ENCODE results near the gene BLOC1S1. TPM values are rescaled to one million over a fixed set of nuclear protein-coding genes. Genes with fewer than 3 reads are reported as not detected.

The BLOC1S1 gene
- total and polyA plus RNA-seq, 8 donors = 12.8 to 451 (median 239) TPM

DNA sequence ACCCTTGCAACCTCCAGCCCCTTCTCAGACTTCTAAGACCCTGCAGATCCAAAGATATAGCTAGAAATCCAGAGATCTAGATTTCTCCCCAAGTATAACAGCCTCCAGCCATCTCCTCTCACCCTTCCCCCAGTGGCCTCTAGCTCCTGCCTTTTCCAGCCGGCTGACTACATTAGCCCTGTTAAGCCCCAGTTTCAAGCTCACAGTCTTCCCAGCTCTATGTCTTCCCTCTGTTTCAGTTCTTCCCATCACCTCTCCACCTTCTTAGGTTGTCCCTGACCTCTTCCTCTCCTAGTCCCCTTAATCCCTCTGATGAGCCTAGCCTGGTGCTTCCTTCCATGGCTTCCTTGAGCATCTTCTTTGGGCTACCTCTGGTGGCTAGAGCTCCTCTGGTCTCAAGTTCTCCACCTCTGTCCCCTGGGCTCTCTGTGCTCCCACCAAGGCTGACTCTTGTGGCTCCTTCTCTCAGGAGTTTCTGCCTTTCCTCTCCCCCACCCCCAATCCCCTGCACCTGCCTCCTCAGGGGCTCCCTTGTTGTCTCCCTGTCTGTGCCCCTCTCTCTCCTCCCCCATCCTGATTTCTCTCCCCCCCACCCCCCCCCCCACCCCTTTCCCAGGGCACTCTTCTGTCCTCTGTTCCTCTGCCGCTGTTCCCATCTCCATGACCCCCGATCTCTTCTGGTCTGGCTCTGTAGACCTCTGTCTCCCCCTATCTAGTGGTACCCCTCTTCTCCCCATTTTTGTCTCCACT, 26.3 kb downstream of the BLOC1S1 start:
- Histone ChIP-seq H3K4me1 (peaks cover 25 to 57% (median 52%) of the 10 kb centered on the region in 4 donors), H3K9me3 (no peaks in the 10 kb centered on the region), H3K4me3 (peak overlapping the region in 3 of 4 donors; percentile 59 to 74 (median 59)), H3K27me3 (peaks cover 0 to 38% (median 0%) of the 10 kb centered on the region in 3 donors), H3K36me3 (no peaks in the 10 kb centered on the region), H3K27ac (peak overlapping the region in 4 of 5 donors; percentile 54 to 79 (median 69))
- intact Hi-C loops (cut with DNase I; ENCODE audit: low total_unique reads) = loop anchor here (5.0 to 10.0 kb wide), 2 partner anchors 53 to 195 kb away; no protein-coding TSS in a partner anchor
- no peak for DNase-seq
- TF ChIP-seq, protein P1, sequence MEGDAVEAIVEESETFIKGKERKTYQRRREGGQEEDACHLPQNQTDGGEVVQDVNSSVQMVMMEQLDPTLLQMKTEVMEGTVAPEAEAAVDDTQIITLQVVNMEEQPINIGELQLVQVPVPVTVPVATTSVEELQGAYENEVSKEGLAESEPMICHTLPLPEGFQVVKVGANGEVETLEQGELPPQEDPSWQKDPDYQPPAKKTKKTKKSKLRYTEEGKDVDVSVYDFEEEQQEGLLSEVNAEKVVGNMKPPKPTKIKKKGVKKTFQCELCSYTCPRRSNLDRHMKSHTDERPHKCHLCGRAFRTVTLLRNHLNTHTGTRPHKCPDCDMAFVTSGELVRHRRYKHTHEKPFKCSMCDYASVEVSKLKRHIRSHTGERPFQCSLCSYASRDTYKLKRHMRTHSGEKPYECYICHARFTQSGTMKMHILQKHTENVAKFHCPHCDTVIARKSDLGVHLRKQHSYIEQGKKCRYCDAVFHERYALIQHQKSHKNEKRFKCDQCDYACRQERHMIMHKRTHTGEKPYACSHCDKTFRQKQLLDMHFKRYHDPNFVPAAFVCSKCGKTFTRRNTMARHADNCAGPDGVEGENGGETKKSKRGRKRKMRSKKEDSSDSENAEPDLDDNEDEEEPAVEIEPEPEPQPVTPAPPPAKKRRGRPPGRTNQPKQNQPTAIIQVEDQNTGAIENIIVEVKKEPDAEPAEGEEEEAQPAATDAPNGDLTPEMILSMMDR (IDR thresholded peaks at IDR 0.05) = no peak
- TF ChIP-seq POLR2A (IDR thresholded peaks at IDR 0.05) (no peak), POLR2AphosphoS5 (IDR thresholded peaks at IDR 0.05) (no peak), EP300 (IDR thresholded peaks at IDR 0.05) (no peak)
- whole genome bisulfite sequencing, 5 donors = 15 to 36% (median 21%) methylated on average over 2 to 3 of the region's 3 CpGs

DNA sequence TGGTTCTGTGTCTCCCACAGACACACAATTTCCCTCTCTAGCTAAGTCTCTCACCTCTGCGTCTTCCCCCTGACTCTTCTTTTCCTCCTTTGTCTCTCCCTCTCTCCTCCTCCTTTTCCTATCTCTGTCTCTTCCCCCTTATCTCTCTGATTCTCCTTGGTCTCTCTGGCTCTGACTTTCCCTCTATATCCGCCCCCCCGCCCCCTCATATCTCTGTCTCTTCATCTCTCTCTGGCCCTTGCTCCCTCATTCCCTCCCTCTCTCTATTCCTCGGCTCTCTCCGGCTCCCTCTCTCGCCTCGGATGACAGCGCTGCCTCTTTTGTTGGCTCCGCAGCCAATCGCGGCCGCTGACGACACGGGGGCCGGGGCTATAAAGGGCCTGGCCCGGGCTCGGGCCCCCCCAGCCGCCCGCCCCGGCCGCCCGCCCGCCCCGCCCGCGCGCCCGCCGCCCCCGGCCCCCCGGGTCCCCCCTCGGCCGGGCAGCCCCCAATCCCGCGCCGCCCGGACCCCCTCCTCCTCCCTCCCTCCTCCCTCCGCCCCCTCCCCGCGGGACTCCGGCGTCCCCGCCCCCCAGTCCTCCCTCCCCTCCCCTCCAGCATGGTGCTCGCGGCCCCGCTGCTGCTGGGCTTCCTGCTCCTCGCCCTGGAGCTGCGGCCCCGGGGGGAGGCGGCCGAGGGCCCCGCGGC, 27.0 kb downstream of the BLOC1S1 start, which contains the start of gene GDF11:
GDF11 (plus strand) TSS at position 404 of the 687 bp plus-strand sequence; CDS start at position 599, 195 bp downstream.
- intact Hi-C loops (cut with DNase I; ENCODE audit: low total_unique reads) = loop anchor here (5.0 to 10.0 kb wide), 2 partner anchors 52 to 194 kb away; no protein-coding TSS in a partner anchor
- WGBS, 5 donors = 0 to 2% (median 1%) methylated on average over 14 to 43 of the region's 53 CpGs
- peak; percentile 75 to 94 for DNase-seq
- peaks cover 0 to 38% (median 0%) of the 10 kb centered on the region in 3 donors for H3K27me3 ChIP-seq
- TF ChIP-seq EP300 (IDR thresholded peaks at IDR 0.05) (no peak), POLR2A (IDR thresholded peaks at IDR 0.05) (no peak), POLR2AphosphoS5 (IDR thresholded peaks at IDR 0.05) (peak; percentile 63 to 77 (median 76))
- TF ChIP-seq, protein P1 (IDR thresholded peaks at IDR 0.05) = no peak
- H3K4me3 ChIP-seq = peak within 1 kb of the TSS; percentile 59 to 74 (median 61)
- no peaks in the 10 kb centered on the region for H3K36me3 ChIP-seq
- H3K4me1 ChIP-seq = peaks cover 20 to 50% (median 46%) of the 10 kb centered on the region in 4 donors
- no peaks in the 10 kb centered on the region for H3K9me3 ChIP-seq
- H3K27ac ChIP-seq = peak within 1 kb of the TSS; percentile 54 to 79 (median 65)

DNA sequence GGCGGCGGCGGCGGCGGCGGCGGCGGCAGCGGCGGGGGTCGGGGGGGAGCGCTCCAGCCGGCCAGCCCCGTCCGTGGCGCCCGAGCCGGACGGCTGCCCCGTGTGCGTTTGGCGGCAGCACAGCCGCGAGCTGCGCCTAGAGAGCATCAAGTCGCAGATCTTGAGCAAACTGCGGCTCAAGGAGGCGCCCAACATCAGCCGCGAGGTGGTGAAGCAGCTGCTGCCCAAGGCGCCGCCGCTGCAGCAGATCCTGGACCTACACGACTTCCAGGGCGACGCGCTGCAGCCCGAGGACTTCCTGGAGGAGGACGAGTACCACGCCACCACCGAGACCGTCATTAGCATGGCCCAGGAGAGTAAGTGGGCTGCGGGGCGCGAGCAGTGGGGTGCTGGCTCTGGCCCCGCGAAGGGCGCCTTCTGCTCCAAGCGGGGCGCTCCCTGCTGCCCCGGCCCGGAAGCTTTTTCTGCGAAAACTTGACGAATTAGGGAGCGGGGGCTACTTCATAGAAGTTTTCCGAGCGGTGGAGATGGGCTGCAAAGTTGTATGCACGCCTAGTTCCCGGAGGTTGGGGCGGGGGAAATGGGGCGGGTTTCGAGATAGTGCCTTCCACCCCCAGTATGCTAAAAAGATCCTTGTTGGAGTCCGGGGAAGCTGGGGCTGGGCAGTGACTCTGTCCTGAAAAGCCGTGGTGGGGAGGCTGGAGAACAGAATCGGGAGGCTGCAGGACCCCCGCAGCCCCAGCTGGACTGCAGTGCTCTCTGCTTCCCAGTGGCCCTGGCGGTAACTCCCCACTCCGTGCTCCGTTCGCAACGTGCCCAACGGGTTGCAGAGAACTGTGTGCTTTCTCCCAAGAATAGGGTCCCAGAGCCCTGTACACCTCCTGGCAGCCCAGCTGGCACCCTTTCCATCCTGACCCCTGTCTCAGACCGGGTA, 27.8 kb downstream of the BLOC1S1 start:
- Histone ChIP-seq H3K4me3 (peak overlapping the region; percentile 59 to 74 (median 61)), H3K36me3 (peaks cover 0 to 4% (median under 1%) of the 10 kb centered on the region in 4 donors), H3K27me3 (peaks cover 0 to 38% (median 0%) of the 10 kb centered on the region in 3 donors), H3K4me1 (peaks cover 14 to 42% (median 39%) of the 10 kb centered on the region in 4 donors), H3K27ac (peak overlapping the region; percentile 49 to 79 (median 62)), H3K9me3 (no peaks in the 10 kb centered on the region)
- 0 to 1% (median 1%) methylated on average over 18 to 73 of the region's 73 CpGs for WGBS, 5 donors
- intact Hi-C loops (cut with DNase I; ENCODE audit: low total_unique reads) = loop anchor here (5.0 to 10.0 kb wide), 2 partner anchors 51 to 194 kb away; no protein-coding TSS in a partner anchor
- peak; percentile 60 to 89 for DNase-seq
- TF ChIP-seq POLR2A (IDR thresholded peaks at IDR 0.05) (no peak), POLR2AphosphoS5 (IDR thresholded peaks at IDR 0.05) (no peak), EP300 (IDR thresholded peaks at IDR 0.05) (no peak)
- TF ChIP-seq, protein P1 (IDR thresholded peaks at IDR 0.05) = no peak
